HuH-7.5 (cell line): ENCODE measurements around the gene TPR.

Experiments
- DNase-seq: peaks from one replicate; pipeline ENCODE4 v3.0.0; 2011; ENCODE audit warnings: low spot score

Gene TPR

DNA sequence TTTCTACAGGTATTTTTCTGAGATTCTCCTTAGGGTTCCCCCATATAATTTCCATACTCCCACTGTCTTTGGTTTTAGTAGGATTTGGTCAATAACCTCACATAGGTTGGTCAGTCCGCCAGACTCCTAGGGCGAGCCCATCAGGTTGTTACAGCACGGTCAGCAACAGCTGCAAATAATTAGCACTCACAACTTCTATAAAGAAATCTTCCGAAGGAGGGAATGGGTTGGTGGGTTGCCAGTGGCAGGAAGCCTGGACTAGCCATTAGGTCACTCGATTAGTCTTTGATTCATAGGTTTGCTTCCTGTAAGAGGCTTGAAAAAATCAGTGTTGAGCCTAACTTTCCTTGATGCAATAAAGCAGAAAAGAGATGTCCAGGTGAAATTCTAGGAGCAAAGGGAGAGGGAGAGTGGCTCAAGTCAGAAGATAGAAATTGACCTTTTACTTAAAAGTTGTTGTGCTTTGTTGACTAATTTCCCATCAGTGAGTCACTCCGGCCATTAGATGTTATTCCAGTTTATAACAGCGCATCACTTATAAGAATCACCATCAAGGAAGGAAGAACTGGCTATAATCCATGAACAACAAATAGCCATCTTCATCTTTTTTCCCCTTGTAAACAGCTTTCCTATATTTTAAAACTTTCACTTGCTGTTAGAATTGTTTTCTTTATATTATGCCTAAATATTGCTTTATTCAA is 88.3 kb downstream of the TPR start:
- no peak for DNase-seq

DNA sequence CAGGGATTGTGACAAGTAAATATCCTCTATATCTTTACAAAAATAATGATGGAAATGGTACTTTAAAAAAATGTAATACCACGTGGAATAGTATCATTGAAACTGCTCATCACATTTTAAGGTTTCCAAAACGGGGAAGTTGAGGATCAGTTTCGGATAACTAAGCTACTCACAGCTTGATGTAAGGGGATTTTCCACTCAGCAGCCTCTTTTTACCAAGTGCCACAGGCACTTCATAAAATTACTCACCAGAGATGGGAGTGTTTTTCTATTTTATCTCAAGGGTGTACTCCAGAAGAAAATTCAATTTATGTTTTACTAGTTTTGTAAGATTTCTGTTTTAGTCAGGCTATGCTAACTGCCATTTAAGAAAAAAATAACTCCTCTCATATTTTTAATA is 91.7 kb downstream of the TPR start:
- no peak for DNase-seq

DNA sequence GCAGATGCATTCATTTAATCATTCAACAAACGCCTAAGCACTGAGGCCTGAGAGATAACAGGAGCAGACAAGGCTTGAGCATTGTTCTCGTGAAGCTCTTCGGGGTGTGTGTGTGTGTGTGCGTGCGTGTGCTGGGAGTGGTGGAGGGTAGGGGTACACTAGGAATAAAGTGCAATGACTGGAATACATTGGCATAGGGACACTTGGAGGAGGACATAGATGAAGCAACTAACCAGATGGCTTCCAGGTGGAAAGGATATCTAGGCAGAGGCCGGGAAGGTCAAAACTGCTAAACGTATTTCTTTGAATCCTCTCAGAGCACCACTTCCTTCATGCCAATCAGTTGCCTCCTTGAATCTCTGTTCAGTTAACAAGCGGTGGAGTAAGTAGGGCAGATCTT is 92.6 kb downstream of the TPR start:
- no peak for DNase-seq

DNA sequence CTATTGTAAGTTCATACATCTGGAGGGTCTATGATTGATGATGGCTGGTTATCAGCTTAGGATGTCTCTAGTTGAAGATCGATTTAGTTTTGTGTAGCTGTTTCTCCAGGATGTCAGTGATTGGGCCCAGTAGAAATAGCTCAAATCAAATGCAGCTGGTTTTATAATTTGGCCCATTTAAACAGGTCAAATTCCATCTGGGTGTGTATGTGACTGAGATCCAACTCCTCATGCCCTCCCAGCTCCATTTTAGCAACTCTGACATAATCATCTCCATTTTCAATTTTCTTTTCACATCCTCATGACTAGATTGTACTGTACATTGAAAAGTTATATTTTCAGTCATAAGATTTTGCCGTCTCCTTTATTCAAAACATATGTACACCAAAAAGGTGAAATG is 99.2 kb downstream of the TPR start:
- DNase-seq = no peak

GRCh38 chr1:186272486-186272885 is 102.6 kb downstream of the TPR start:
- no peak for DNase-seq

- no peak for DNase-seq
These were observed 104.0 kb downstream of the TPR start for GRCh38 chr1:186271032-186271431.
